GM12878 (cell line): ENCODE measurements around the gene RNASEL. TPM values are rescaled to one million over a fixed set of nuclear protein-coding genes. Genes with fewer than 3 reads are reported as not detected.

ENCODE experiments used
- ATAC-seq: fragments of 200-7000 bp; cut with Tn5 transposase; 3 replicates; pipeline ENCODE4 v1.9.1; 2020; ENCODE audit warnings: mild to moderate bottlenecking, moderate library complexity
- BruUV-seq: library from RNA; stranded (reverse); fragments of 400-500 nt; replicated peaks from 2 replicates; lab custom pipeline; 2021; lab: Mats Ljungman, UMichigan
- CTCF ChIA-PET: fragments of 300-600 bp; sonication (Branson Sonifier 250); formaldehyde crosslinking; extraction: SDS; loops from one replicate; lab custom pipeline; 2021; ENCODE audit warnings: inconsistent platforms; lab: Yijun Ruan, JAX
- POLR2A ChIA-PET: fragments of 350-600 bp; formaldehyde crosslinking; extraction: SDS; loops from one replicate; lab custom pipeline; 2021; ENCODE audit warnings: inconsistent platforms; lab: Charles Lee
- RAD21 ChIA-PET: fragments of 300-600 bp; sonication (Branson Sonifier 250); formaldehyde crosslinking; loops from one replicate; lab custom pipeline; 2023; ENCODE audit warnings: antibody characterized with exemption; ENCODE audit not compliant: unreplicated experiment; lab: Charles Lee
- SMC1A ChIA-PET: fragments of 300-600 bp; sonication (Branson Sonifier 250); formaldehyde crosslinking; loops from one replicate; lab custom pipeline; 2023; ENCODE audit not compliant: unreplicated experiment, uncharacterized antibody; lab: Charles Lee
- DNase-seq: peaks from one replicate; pipeline ENCODE4 v3.0.0-alpha.2; 2011; ENCODE audit warnings: low read depth, low spot score
- FAIRE-seq: peaks from 3 replicates; lab custom pipeline; 2011; peaks lifted over from hg19 to GRCh38; lab: Jason Lieb, UNC
- H2AFZ ChIP-seq: 2 replicates; pipeline ENCODE4 v1.6.0; 2011; ENCODE audit warnings: low read depth, low read length, control low read depth; ENCODE audit not compliant: control insufficient read depth
- H3K27ac ChIP-seq: 2 replicates; pipeline ENCODE4 v1.5.1; 2011; ENCODE audit warnings: control low read depth; ENCODE audit not compliant: control insufficient read depth, insufficient read depth
- H3K27me3 ChIP-seq, 2 experiments: replicated peaks in 1 of 2; 2 replicates each; pipeline versions ENCODE4 v1.6.0 to v1.6.1; 2011; ENCODE audit warnings: low read length in 1 of 2; ENCODE audit not compliant: control insufficient read depth in 2 of 2, insufficient read depth in 2 of 2
- H3K36me3 ChIP-seq, 2 experiments: 2 replicates each; pipeline ENCODE4 v1.5.1; 2011; ENCODE audit warnings: low read length in 1 of 2; ENCODE audit not compliant: control insufficient read depth in 2 of 2, insufficient read depth in 2 of 2
- H3K4me1 ChIP-seq: 2 replicates; pipeline ENCODE4 v1.6.1; 2011; ENCODE audit warnings: mild to moderate bottlenecking, low read length, moderate library complexity, mixed read lengths; ENCODE audit not compliant: control insufficient read depth, insufficient read depth
- H3K4me2 ChIP-seq: 2 replicates; pipeline ENCODE4 v1.6.0; 2011; ENCODE audit warnings: control low read depth; ENCODE audit not compliant: control insufficient read depth, insufficient read depth
- H3K4me3 ChIP-seq: fragments of 200-600 bp; sonication (generic); 2 replicates; pipeline ENCODE4 v1.5.1; 2016
- H3K79me2 ChIP-seq: 2 replicates; pipeline ENCODE4 v1.6.0; 2011; ENCODE audit warnings: low read length; ENCODE audit not compliant: control insufficient read depth, insufficient read depth
- H3K9ac ChIP-seq: 2 replicates; pipeline ENCODE4 v1.8.0; 2011; ENCODE audit warnings: low read length, control low read depth, mixed read lengths; ENCODE audit not compliant: control insufficient read depth, insufficient read depth
- H3K9me3 ChIP-seq: replicated peaks from 3 replicates; pipeline ENCODE4 v1.5.1; 2011; ENCODE audit warnings: mild to moderate bottlenecking, low read length; ENCODE audit not compliant: control insufficient read depth, insufficient read depth
- H4K20me1 ChIP-seq: 2 replicates; pipeline ENCODE4 v1.6.0; 2011; ENCODE audit not compliant: control insufficient read depth, insufficient read depth
- BHLHE40 ChIP-seq, 2 experiments: fragments of 450-650 bp in 1 of 2; IDR thresholded peaks; 2 replicates each; pipeline ENCODE4 v1.6.1; 2011 to 2017; ENCODE audit warnings: low read depth in 2 of 2, borderline replicate concordance in 1 of 2, improper control_type of control experiment in 1 of 2, low read length in 1 of 2, mild to moderate bottlenecking in 1 of 2
- CEBPB ChIP-seq, 2 experiments: fragments of 150-350 bp in 1 of 2; IDR thresholded peaks; 2 replicates each; pipeline ENCODE4 v1.6.1; 2012 to 2014; ENCODE audit warnings: low read depth in 2 of 2, low read length in 2 of 2, borderline replicate concordance in 1 of 2, inconsistent platforms in 1 of 2
- CTCF ChIP-seq, 3 experiments: IDR thresholded peaks in 2 of 3; conservative IDR thresholded peaks in 1 of 3; 2 replicates each; pipeline ENCODE4 v1.5.1; 2011; ENCODE audit warnings: low read depth in 3 of 3, low read length in 3 of 3, mild to moderate bottlenecking in 3 of 3, control low read depth in 2 of 3, moderate library complexity in 2 of 3, inconsistent platforms in 1 of 3, mixed read lengths in 1 of 3; ENCODE audit not compliant: control insufficient read depth in 2 of 3, insufficient read depth in 1 of 3; ENCODE audit errors: extremely low read depth in 1 of 3
- E2F8 ChIP-seq: fragments of 450-650 bp; IDR thresholded peaks from 2 replicates; pipeline ENCODE4 v1.6.1; 2018; ENCODE audit warnings: mild to moderate bottlenecking, low read depth, moderate library complexity; ENCODE audit not compliant: partially characterized antibody
- EED ChIP-seq: sonication (generic); IDR thresholded peaks from 2 replicates; pipeline ENCODE4 v1.6.1; 2016; ENCODE audit warnings: antibody characterized with exemption, low read depth
- GATAD2B ChIP-seq: fragments of 450-650 bp; conservative IDR thresholded peaks from 2 replicates; pipeline ENCODE4 v1.6.1; 2017; ENCODE audit warnings: low read depth, mild to moderate bottlenecking, moderate library complexity
- IKZF1 ChIP-seq: fragments of 450-650 bp; conservative IDR thresholded peaks from 2 replicates; pipeline ENCODE4 v1.6.1; 2017; ENCODE audit warnings: antibody characterized with exemption, mild to moderate bottlenecking
- IKZF2 ChIP-seq, 2 experiments: fragments of 450-650 bp; IDR thresholded peaks; 2 replicates each; pipeline ENCODE4 v1.6.1; 2017; ENCODE audit warnings: mild to moderate bottlenecking in 2 of 2, moderate library complexity in 2 of 2
- IRF3 ChIP-seq: fragments of 450-650 bp; IDR thresholded peaks from 2 replicates; pipeline ENCODE4 v1.6.1; 2014; ENCODE audit warnings: mild to moderate bottlenecking
- MEF2A ChIP-seq: IDR thresholded peaks from 2 replicates; pipeline ENCODE4 v1.6.1; 2011; ENCODE audit warnings: low read depth, mild to moderate bottlenecking, low read length, moderate library complexity; ENCODE audit not compliant: insufficient read depth
- MEF2B ChIP-seq: fragments of 450-650 bp; IDR thresholded peaks from 2 replicates; pipeline ENCODE4 v1.6.1; 2018; ENCODE audit warnings: mild to moderate bottlenecking, moderate library complexity; ENCODE audit not compliant: partially characterized antibody, poor library complexity, severe bottlenecking
- PML ChIP-seq: IDR thresholded peaks from 2 replicates; pipeline ENCODE4 v1.6.1; 2012; ENCODE audit warnings: low read length, inconsistent platforms
- POLR2A ChIP-seq: IDR thresholded peaks from 2 replicates; pipeline ENCODE4 v1.6.1; 2011; ENCODE audit warnings: low read depth, mild to moderate bottlenecking, low read length
- POLR2AphosphoS5 ChIP-seq: IDR thresholded peaks from 2 replicates; pipeline ENCODE4 v1.6.1; 2011; ENCODE audit warnings: mild to moderate bottlenecking, low read length, inconsistent platforms
- SIN3A ChIP-seq: IDR thresholded peaks from 2 replicates; pipeline ENCODE4 v1.6.1; 2012; ENCODE audit warnings: low read depth, low read length, improper control_type of control experiment
- SMAD5 ChIP-seq: IDR thresholded peaks from 2 replicates; pipeline ENCODE4 v1.6.1; 2016; ENCODE audit warnings: antibody characterized with exemption, low read depth
- SREBF1 ChIP-seq: IDR thresholded peaks from 2 replicates; pipeline ENCODE4 v1.6.1; 2012; ENCODE audit warnings: mild to moderate bottlenecking, low read length
- WGBS: methylation state at CpG from one replicate; pipeline ENCODE4 v1.1.6; 2016; ENCODE audit warnings: low lambda C conversion rate; ENCODE audit not compliant: insufficient replicate concordance, insufficient coverage; ENCODE audit errors: missing lambda C conversion rate; 5-methylcytosine and 5-hydroxymethylcytosine counted together
- in situ Hi-C: fragments of 300-500 bp; cut with MboI; formaldehyde crosslinking; loops from 9 replicates; pipeline ENCODE4 v1.14.3; 2018; ENCODE audit warnings: mixed read lengths
- intact Hi-C: fragments of 100-400 bp; cut with micrococcal nuclease; formaldehyde crosslinking; loops from one replicate; pipeline ENCODE4 v1.14.2; 2022; ENCODE audit not compliant: unreplicated experiment
- polyA plus RNA-seq, 11 experiments: library from polyadenylated mRNA; depleted of rRNA in 4 of 11; unstranded in 6 of 11; stranded (reverse) in 5 of 11; fragments of >200 nt; fragmentation: Nextera tagmentation in 4 of 11; fragmentation: Illumina TruSeq in 1 of 11; extraction: Ambion mirVana in 4 of 11; extraction: Trizol in 1 of 11; gene quantifications; 1 replicate in 1 of 11; 2 replicates in 10 of 11; pipeline versions ENCODE4 v1.2.1 to v1.2.3, GENCODE V29; 2011 to 2016; ENCODE audit warnings: inconsistent platforms in 2 of 11, missing spikeins in 2 of 11, low read depth in 1 of 11
- total RNA-seq, 4 experiments: library from RNA; depleted of rRNA in 3 of 4; stranded (reverse); fragments of >200 nt in 3 of 4; fragmentation: Illumina TruSeq in 1 of 4; extraction: Trizol in 1 of 4; gene quantifications; 2 replicates each; pipeline versions ENCODE4 v1.2.1 to v1.2.3, GENCODE V29; 2013 to 2021

The RNASEL gene
- total and polyA plus RNA-seq, 10 of the 15 experiments (the other 5 are each of a cell fraction or from before 2014, with no cell fraction given) = 3.0 to 10.8 (median 5.0) TPM

- H4K20me1 ChIP-seq = no peaks in the 10 kb centered on the region; the same call in 1 of the 2 replicates
- peak overlapping the region; percentile 85 for H3K4me3 ChIP-seq
- H3K9me3 ChIP-seq = no peaks in the 10 kb centered on the region
- ChIA-PET POLR2A (interaction anchor here (0.6 to 3.5 kb wide), 11 partner anchors 9 to 185 kb away, joined by 3 to 20 read pairs (median 6); no protein-coding TSS in a partner anchor), SMC1A (interaction anchor here (0.7 to 28.0 kb wide), 20 partner anchors 9 to 227 kb away, joined by 3 to 1145 read pairs (median 4); partner anchors contain the start of genes NPL and RNASEL), CTCF (interaction anchor here (0.6 to 37.4 kb wide), 16 partner anchors 9 to 273 kb away, joined by 3 to 1888 read pairs (median 5); partner anchors contain the start of gene NPL), RAD21 (interaction anchor here (0.5 to 23.0 kb wide), 18 partner anchors 9 to 237 kb away, joined by 3 to 946 read pairs (median 8); no protein-coding TSS in a partner anchor)
- peak overlapping the region; percentile 64 for H3K9ac ChIP-seq
- FAIRE-seq = no peak
- peak overlapping the region; percentile 78 for H3K4me2 ChIP-seq
- H2AFZ ChIP-seq = no peak overlapping the region
- H3K27me3 ChIP-seq = no peaks in the 10 kb centered on the region
- peak; percentile 4 for ATAC-seq
- H3K36me3 ChIP-seq = peaks cover 11 to 24% of the 10 kb centered on the region in 2 experiments; a peak in 3 of 4 replicates
- in situ Hi-C loops (no loop called here), intact Hi-C loops (loop anchor here (5.0 kb wide), 2 partner anchors 114 to 234 kb away; partner anchors contain the start of gene DHX9)
- WGBS = 2% methylated on average over 10 of the region's 10 CpGs
- peaks cover 37% of the 10 kb centered on the region for H3K79me2 ChIP-seq
- no peak for DNase-seq
- BruUV-seq = TSS peak; percentile 67
- peaks cover 15% of the 10 kb centered on the region for H3K4me1 ChIP-seq
- H3K27ac ChIP-seq = peak overlapping the region; percentile 54
- TF ChIP-seq IRF3 (no peak), POLR2A (peak; percentile 35; the same call in 1 of the 2 replicates), PML (no peak), BHLHE40 (IDR thresholded peaks at IDR 0.05; ENCODE audit: borderline replicate concordance in 1 of 2, low read depth in 2 of 2, low read length in 1 of 2) (peak in 1 of 2 experiments; percentile 50; a peak in 1 of 4 replicates), MEF2A (no peak), CTCF (IDR thresholded peaks at IDR 0.05 in 2 of 3, conservative IDR thresholded peaks at IDR 0.05 in 1 of 3; ENCODE audit: control insufficient read depth in 2 of 3, extremely low read depth in 1 of 3, insufficient read depth in 1 of 3, low read depth in 3 of 3, low read length in 3 of 3) (no peak), MEF2B (peak; percentile 17), POLR2AphosphoS5 (peak; percentile 20; the same call in 1 of the 2 replicates), E2F8 (no peak), SREBF1 (no peak), GATAD2B (0 out of 2 replicates have a peak, but pooled peaks have one; percentile 20), CEBPB (IDR thresholded peaks at IDR 0.05; ENCODE audit: borderline replicate concordance in 1 of 2, low read depth in 2 of 2, low read length in 2 of 2) (no peak), EED (peak; percentile 44; the same call in 1 of the 2 replicates), SMAD5 (0 out of 2 replicates have a peak, but pooled peaks have one; percentile 21), IKZF1 (peak; percentile 62), IKZF2 (IDR thresholded peaks at IDR 0.05) (peak; percentile 31 to 33; a peak in 2 of 4 replicates), SIN3A (no peak)
These were observed 14.0 kb upstream of the RNASEL start for GRCh38 chr1:182602935-182603645.
